ENCODE results near the gene LAMC3.

Gene LAMC3

GRCh38 chr9:131013771-131014676, 5.0 kb downstream of the LAMC3 start:
- no peak for TF ChIP-seq CTCF (IDR thresholded peaks at IDR 0.05; ENCODE audit: control insufficient read depth, insufficient read depth, low read depth, low read length, missing control alignments)
- no peak for DNase-seq (ENCODE audit: low read depth)
- no peak overlapping the region for H3K4me3 ChIP-seq (ENCODE audit: control insufficient read depth, low read depth, low read length)

- DNase-seq (ENCODE audit: low read depth): no peak
- H3K4me3 ChIP-seq (ENCODE audit: control insufficient read depth, low read depth, low read length): no peak overlapping the region
- no peak for TF ChIP-seq CTCF (IDR thresholded peaks at IDR 0.05; ENCODE audit: control insufficient read depth, insufficient read depth, low read depth, low read length, missing control alignments)
These were observed 6.1 kb downstream of the LAMC3 start for GRCh38 chr9:131015112-131015511.

GRCh38 chr9:131015876-131016397, 7.0 kb downstream of the LAMC3 start:
- DNase-seq (ENCODE audit: low read depth): no peak
- no peak for TF ChIP-seq CTCF (IDR thresholded peaks at IDR 0.05; ENCODE audit: control insufficient read depth, insufficient read depth, low read depth, low read length, missing control alignments)
- H3K4me3 ChIP-seq (ENCODE audit: control insufficient read depth, low read depth, low read length): no peak overlapping the region

- H3K4me3 ChIP-seq (ENCODE audit: control insufficient read depth, low read depth, low read length): no peak overlapping the region
- no peak for DNase-seq (ENCODE audit: low read depth)
- TF ChIP-seq CTCF (IDR thresholded peaks at IDR 0.05; ENCODE audit: control insufficient read depth, insufficient read depth, low read depth, low read length, missing control alignments): no peak
These were observed 8.1 kb downstream of the LAMC3 start for GRCh38 chr9:131017067-131017466.

GRCh38 chr9:131018621-131019020, 9.6 kb downstream of the LAMC3 start:
- H3K4me3 ChIP-seq (ENCODE audit: control insufficient read depth, low read depth, low read length): no peak overlapping the region
- TF ChIP-seq CTCF (IDR thresholded peaks at IDR 0.05; ENCODE audit: control insufficient read depth, insufficient read depth, low read depth, low read length, missing control alignments): no peak

GRCh38 chr9:131019388-131020239, 10.6 kb downstream of the LAMC3 start:
- no peak for TF ChIP-seq CTCF (IDR thresholded peaks at IDR 0.05; ENCODE audit: control insufficient read depth, insufficient read depth, low read depth, low read length, missing control alignments)
- H3K4me3 ChIP-seq (ENCODE audit: control insufficient read depth, low read depth, low read length): no peak overlapping the region
- DNase-seq (ENCODE audit: low read depth): peak; percentile 29

More at GRCh38 chr9:131018621-131019020, 9.6 kb downstream of the LAMC3 start:
- no peak for DNase-seq (ENCODE audit: low read depth)

All from AG09309 (cell line).